ENCODE data around the gene NALCN.

The NALCN gene

DNA sequence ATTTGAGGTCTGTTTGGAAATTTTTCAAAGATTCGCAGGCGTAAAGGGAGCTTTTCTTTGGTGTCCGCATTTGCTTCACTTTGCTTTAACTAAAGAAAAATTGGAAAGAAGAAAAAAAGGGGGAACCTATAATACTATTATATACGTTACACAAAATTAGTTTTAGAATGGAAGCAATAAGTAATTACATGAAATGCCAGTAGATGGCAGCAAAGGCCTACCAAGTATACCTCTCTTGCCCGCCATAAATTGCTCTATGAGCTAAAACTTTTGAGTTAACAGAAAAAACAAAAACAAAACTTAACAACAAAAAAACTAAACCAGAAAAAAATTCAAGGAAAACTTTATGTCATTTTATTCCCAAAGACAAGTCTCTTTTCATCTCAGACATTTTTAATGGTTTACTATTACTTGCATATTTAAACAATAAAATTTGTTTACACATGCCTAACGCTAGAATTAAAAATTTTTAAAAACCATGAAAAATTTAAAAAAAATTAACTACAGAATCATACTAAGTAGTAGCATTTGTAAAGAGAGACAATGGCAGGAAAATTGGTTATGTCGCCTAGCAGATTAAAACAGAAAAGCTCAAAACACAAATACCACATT is 271.4 kb downstream of the NALCN start:
- TF ChIP-seq, protein P1, sequence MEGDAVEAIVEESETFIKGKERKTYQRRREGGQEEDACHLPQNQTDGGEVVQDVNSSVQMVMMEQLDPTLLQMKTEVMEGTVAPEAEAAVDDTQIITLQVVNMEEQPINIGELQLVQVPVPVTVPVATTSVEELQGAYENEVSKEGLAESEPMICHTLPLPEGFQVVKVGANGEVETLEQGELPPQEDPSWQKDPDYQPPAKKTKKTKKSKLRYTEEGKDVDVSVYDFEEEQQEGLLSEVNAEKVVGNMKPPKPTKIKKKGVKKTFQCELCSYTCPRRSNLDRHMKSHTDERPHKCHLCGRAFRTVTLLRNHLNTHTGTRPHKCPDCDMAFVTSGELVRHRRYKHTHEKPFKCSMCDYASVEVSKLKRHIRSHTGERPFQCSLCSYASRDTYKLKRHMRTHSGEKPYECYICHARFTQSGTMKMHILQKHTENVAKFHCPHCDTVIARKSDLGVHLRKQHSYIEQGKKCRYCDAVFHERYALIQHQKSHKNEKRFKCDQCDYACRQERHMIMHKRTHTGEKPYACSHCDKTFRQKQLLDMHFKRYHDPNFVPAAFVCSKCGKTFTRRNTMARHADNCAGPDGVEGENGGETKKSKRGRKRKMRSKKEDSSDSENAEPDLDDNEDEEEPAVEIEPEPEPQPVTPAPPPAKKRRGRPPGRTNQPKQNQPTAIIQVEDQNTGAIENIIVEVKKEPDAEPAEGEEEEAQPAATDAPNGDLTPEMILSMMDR (IDR thresholded peaks at IDR 0.05; ENCODE audit: extremely low read depth, missing control alignments) = peak; percentile 46
- DNase-seq (ENCODE audit: low spot score) = peak; percentile 29

DNA sequence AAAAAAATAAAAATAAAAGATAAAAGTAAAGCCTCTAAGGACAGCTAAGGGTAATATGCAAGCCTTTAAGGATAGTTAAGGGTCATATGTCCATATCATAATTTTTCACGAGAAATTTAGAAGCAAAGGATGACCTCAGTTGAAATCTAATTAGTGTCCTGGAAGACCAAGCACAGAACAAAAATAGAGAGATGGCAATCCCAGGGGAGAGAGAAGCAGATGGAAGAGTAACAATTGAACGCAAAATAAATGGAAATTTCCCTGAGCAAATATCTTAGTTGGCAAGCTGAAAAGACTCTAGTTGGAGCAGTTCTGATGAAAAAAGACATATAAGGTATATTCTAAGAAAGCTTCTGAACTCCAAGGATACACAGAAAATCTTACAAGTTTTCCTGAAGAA is 275.4 kb downstream of the NALCN start:
- DNase-seq (ENCODE audit: low spot score) = no peak
- TF ChIP-seq, protein P1 (IDR thresholded peaks at IDR 0.05; ENCODE audit: extremely low read depth, missing control alignments) = no peak

DNA sequence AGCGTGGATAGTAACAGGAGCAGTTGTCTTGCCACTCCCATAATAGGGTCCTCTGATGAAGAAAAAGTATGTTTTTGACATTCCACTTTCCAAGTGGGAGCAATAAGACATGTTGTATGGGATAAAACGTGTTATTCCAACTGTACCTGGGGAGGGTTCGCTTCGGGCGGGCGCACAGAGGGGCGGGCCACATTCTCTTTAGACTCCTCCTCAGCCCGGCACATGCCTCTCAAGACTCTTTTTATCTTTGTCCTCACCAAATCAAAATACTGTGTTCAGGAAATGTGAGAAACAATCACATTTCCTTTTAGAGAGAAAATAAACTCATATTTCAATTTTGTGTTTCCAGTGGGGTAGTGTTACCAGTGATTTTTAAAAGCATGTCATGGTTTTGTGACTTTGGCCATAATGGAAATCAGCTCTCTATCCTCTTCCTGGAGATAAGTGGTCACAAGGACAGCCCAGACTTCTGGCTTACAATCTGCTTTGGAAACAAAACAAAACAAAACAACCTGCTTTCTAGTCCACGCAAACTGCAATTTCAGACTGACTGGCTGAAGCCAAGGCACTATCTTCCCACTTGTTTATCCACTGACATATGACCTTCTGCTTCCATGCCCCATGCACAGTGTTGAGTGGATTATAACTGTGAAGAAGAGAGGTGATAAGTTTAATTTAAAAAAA is 276.1 kb downstream of the NALCN start:
- DNase-seq (ENCODE audit: low spot score) = no peak
- TF ChIP-seq, protein P1 (IDR thresholded peaks at IDR 0.05; ENCODE audit: extremely low read depth, missing control alignments) = no peak

DNA sequence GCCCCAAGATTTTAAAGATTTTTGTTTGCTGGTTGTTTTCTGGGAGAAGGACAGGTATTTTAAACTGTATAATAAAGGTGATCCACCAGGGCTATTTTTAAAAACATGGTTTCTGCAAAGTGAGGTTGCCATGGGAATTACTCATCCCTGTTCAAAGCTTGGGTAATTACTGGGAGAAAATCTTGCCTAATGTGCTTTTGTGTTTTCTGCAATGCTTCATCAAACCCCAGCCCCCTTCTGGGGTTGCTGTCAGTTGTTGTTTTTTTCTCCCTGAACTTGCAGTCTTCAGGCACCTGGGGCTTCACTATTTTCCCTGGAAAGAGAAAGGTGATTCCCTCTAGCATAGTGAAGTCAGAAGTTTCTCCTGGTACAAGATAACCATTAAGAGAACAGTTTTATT is 277.2 kb downstream of the NALCN start:
- TF ChIP-seq, protein P1 (IDR thresholded peaks at IDR 0.05; ENCODE audit: extremely low read depth, missing control alignments) = no peak
- DNase-seq (ENCODE audit: low spot score) = no peak

DNA sequence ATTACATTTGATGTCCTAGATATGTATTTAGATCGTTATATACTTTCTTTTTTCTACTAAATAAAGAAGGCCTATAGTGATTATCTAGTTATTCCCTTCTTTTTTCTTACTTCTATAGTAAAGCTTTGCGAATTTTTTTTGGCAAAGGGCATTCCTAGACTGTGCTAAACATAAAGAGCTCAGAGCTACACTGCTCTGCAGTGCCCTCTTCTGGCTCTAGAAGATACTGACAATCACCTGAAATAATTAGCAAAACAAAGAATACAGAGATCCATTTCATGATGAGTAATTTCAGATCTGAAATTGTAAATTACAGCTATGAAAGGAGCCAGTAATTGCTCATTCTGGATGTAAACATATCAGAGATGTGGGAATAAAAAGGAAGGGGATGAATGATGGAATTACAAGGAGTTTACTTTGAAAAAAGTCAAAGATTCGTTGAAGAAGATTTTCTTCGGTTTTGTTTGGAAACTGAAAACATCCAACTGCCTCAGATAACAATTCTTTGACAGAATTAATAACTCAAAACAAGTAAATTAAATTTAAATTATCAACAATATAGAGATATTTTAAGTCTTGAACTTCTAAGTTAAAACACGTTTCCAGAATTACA is 288.5 kb downstream of the NALCN start:
- DNase-seq (ENCODE audit: low spot score) = peak; percentile 54
- TF ChIP-seq, protein P1 (IDR thresholded peaks at IDR 0.05; ENCODE audit: extremely low read depth, missing control alignments) = peak; percentile 69

DNA sequence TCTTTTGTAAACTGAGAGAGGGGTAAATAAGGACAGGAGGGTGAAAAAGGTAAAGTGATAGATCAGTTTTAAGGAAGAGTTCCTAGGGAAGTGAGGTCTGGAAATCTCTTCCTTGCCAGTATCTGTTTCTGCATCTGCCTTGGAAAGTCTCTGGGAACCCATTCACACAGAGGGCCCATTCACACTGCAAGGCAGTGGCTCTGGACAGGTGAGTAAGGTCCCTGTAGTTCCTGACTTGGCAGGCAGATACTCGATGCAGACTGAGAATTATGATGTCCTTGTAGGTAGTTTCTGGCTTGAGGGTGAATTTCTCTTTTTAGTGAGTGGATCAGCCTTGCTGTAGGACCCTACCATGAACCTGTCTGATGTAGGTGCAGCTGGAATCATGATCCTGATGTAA is 293.3 kb downstream of the NALCN start:
- TF ChIP-seq, protein P1 (IDR thresholded peaks at IDR 0.05; ENCODE audit: extremely low read depth, missing control alignments) = no peak
- no peak for DNase-seq (ENCODE audit: low spot score)

DNA sequence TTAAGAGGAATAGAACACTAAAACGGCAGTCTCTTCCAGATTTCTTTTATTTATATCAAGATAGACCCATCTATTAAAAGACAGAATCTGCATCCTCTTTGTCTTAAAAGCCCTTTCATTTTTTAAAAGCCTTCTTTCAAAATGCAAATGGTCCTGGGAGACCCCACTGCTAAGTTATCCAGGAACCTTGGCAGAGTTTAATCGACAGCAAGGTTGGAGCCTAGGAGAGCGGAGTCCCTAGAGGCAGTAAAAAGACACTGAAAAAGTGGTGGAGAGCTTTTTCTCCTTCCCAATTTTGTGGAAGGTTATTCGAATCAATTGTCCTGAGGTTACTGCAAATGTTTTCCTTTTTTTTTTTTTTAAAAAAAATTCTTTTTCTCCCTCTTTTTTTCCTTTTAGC is 294.7 kb downstream of the NALCN start:
- TF ChIP-seq, protein P1 (IDR thresholded peaks at IDR 0.05; ENCODE audit: extremely low read depth, missing control alignments) = no peak

More for the DNA sequence above, 294.7 kb downstream of the NALCN start:
- no peak for DNase-seq (ENCODE audit: low spot score)
